Activated CD4-positive, alpha-beta T cell treated with anti-CD3 and anti-CD28 coated beads, Interleukin-2, amount 50 U/mL, for 1 hour (primary cell): ENCODE measurements around the gene NFIX.

Experiments
- DNase-seq: peaks from one replicate; pipeline ENCODE4 v3.0.0-alpha.2; 2020

The NFIX gene

DNA sequence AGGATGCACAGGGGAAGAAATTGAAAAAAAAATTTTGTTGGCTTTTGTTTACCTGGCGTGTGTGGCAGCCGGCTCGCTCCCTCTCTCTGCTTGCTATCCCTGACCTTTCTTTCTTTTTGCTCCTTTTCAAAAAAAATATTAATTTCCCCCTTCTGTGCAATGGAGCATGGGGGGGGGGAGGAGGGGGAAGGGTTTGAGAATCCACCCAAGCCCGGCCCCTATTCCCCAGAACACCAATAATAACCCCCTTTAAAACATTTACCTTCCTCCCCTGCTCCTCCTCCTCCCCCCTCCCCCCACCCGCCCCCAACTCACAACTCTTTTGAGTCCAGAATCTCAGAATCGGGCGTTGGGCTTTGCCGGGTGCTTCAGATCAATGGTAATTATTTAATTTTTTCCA, 28.4 kb downstream of the NFIX start:
- DNase-seq: no peak

DNA sequence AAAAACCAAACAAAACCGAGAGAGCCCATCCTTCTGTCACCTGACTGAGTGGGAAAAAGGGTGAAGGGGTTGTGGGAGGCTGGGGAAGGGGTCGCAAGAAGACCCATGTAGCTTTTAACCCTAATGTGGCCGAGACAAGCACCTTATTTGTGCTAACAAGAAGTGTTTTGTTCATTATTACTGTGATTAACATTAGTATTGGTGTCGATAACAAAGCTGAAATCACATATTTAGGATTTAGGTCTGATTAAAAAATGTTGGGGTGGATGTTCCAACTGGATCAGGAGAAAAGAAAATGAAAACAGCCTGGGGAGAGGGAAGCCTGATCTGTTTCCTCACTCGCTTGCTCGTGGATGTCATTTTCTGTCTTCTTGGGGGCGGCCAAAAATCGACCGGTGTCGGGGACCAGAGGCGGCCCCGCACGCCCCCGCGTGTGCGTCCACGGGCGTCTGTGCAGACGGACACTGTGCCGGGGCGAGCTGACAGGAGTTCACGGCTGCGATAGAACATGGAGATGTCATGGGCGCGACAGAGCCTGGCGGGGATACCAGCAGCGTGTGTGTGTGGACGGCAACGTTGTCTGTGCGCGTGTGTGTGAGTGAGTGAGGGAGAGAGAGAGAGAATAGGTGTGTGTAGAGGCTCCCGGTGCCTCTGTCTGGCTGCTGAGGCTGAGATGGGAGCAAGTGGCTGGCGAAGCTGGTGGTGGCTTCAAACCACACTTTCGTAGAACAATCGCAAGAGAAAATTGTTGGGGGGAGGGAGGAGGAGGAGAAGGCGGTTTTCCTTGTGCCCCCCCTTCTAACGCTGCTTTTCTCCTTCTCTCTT, 29.1 kb downstream of the NFIX start:
- no peak for DNase-seq

DNA sequence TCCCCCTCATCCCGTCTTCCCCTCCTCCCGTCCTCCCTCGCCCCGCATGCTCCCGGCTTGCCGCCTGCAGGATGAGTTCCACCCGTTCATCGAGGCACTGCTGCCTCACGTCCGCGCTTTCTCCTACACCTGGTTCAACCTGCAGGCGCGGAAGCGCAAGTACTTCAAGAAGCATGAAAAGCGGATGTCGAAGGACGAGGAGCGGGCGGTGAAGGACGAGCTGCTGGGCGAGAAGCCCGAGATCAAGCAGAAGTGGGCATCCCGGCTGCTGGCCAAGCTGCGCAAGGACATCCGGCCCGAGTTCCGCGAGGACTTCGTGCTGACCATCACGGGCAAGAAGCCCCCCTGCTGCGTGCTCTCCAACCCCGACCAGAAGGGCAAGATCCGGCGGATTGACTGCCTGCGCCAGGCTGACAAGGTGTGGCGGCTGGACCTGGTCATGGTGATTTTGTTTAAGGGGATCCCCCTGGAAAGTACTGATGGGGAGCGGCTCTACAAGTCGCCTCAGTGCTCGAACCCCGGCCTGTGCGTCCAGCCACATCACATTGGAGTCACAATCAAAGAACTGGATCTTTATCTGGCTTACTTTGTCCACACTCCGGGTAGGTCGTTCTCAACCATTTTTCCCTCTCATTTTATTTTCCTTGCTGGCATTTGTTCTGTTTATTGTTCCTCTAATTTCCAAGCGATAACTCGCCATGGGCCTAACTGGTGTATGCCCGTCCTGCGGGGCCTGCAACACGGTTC, 29.8 kb downstream of the NFIX start:
- DNase-seq: no peak

DNA sequence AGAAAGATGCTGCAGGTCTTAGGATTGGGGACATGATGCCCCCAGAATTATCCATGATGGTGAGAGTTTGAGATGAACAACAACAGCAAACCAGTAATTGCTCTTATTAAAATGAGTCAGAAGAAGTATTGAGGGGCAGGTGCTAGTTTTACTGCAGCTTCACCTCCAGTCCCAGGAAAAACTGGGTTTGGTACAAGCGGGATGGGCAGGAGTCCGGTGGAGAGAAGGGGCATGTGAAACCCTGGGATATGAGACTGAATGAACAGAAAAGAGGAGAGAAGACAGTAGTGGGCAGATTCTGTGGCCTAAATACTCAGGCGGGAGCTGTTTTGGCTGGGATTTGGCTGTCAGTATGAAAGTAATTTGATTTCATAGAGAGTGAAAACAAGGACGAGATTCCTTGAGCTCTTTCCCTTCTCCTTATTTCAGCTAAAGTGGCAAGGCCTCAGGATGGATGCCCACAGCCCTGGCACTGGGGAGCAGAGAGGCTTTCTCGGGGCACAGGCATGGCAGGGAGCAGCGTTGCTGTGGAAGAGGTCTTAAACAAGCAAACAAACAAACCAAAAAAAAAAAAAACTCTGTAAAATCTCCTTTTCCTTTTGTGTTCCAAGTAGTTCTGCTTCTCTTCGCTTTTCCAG, 30.7 kb downstream of the NFIX start:
- no peak for DNase-seq

DNA sequence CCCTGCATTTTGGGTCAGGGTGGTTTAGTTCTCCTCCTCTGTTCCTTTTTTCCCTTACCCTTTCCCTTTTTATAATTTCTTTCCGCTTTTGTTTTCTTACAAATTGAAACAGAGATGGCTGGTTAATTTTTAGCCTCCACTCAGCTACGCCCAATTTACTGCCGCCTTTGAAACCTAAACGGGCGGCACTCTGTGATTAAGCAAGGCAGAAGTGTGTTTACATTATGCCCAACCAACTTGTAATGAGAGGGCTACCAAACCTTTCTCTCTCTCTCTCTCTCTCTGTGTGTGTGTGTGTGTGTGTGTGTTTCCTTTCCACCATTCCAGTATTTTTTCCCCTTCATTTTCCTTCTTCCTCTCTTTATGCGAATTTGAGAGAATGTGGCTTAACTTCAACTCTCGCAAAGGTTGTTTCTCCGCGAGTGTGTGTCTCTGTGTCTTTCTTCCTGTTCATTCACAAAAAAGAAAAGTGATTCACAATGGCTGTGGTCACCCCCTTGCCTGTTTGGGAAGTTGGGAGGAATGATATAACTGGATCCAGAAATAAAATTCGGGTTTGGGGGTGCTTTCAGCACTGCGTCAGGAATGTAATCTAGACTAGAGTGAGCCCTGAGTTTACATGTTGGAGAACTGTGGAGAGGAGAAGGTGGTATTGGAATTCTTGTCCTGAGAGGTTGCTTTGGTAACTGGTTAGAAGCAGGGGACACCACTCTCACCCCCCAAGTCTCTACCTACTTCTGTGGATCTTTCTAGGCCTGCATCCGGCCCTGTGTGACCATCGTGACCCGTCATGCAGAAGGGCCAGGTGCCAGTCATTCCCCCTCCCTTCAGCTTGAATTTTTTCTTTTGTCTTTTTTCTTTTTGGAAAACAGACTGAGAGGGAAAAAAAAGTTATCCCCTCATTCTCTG, 31.4 kb downstream of the NFIX start:
- DNase-seq: no peak

DNA sequence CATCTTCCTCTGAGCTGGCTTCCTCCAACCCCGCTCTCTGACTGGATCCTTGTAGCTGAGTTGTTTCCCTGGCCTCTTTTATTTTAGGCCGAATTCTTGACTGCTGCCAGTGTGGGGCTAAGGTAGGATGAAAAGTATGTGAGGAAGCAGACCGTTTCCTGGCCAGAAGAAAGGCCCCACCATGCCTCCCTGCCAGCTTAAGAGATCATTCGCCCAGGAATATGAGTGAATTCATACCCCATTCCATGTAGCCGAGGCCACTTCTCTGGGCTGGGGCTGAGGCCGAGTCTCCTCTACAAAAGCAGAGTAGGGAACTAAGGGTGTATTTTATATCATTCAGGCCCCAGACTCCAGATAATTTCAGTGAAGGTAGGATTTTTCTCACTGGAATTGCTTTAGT, 32.3 kb downstream of the NFIX start:
- DNase-seq: no peak

DNA sequence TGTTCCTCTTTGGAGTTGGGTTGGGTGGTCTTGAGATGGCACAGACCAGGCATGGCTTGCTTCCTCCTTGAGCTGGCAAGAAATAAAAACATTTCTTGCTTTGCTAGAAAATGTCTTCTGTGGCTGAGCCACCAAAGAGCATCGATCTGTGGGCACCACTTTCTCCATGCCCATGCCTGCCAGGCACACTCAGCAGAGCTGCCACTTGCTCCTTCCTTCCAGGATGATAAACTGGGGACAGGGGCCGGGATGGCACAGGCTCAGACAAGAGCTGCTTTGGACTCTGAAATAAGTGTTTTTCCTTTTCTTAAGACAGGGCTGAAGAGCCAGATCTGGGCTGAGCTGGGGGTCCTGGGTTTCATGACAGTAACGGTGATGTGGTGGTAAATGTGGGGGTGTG, 32.8 kb downstream of the NFIX start:
- DNase-seq: no peak

DNA sequence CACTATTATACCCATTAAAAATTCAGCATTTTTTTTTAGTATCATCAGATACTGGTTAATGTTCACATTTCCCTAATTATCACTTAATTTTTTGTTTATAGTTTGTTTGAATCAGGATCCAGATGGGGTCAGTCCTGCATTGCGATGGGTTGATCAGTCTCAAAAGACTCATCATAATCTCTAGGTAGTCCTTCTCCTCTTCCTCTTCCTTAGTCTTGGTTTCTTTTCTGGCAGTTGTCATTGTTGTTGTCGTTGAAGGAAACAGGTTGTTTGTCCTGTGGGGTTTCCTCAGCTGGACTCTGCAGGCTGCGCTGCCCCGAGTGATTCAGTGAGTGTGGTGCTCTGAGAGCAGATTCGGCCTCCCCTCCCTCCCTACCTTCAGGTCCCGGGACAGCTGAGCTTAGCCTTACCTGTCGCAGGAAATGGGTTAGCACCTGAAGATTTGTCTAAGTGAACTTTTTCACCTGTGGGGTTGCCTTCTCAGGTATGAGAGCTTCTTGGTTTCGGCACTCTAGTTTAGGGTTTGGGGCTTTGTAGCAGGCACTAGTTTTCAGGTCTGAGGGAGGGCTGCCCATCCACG, 34.1 kb downstream of the NFIX start:
- DNase-seq: no peak

DNA sequence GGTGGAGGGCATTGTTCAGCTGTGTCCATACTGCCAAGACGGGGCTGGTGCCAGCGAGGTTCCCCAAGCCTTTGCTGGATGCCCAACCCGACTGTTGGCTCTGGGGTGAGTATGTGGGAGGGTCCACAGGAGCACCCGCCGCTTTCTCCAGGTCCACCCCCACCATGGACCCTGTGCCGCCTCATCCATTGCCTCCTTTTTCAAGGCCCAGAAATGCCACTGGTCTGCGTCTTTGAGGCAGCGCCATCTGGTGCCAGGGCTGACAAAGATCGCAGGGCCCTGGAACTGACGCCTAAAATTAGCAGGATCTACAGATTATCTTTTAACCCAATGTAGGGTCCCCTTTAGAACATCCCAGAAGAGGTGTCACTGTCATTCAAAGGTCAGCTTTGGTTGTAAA, 34.6 kb downstream of the NFIX start:
- no peak for DNase-seq

DNA sequence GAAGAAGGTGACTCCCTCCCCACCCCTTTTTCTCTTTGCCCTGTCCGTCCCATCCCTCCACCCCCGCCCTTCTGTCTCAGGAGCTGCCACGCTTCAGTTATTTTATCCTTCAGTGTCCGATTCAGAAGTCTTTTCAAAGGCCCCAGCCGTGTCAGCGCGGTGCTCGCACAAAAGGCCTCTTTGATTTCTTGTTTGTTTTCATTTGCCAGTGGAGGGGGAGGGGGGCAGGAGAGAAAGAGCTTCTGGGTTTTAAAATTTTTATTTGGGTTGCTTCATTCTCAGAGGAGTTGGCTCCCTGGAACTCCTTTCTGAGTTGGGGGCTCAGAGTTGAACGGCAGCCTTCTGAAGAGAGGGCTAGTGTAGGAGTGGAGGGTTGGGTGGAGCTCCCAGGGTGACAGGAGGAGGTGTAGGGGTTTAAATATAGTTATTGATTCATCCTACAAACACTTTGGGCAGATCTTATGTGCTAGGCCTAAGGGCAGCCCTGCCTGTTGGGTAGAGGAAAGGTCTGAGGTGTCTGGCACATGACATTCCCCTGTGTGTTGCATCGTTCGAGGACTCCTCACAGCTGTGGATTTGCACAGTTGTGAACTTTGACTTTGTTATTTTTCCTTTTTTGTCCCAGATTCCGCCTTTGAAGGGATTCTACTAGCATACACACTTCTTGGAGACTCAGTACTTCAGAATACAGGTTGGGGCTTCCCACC, 36.8 kb downstream of the NFIX start:
- no peak for DNase-seq

DNA sequence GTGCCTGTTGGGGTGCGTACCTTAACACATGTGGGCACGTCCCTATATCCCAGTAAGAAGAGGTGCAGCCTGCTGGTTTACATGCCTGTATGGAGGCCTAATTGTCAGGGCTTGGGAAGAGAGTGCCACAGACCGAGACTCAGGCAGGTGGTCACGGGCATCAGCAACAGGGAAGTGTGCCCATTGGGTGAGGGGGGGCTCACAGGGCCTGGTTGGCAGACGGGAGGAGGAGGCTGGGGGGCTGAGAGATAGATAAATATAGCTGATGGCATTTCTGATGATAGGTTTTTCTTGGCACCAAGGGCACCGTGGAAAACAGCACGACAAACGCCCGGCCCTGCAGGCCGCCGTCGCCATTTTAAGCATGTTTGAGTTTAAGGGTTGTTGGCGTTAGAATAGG, 37.6 kb downstream of the NFIX start:
- DNase-seq: no peak

DNA sequence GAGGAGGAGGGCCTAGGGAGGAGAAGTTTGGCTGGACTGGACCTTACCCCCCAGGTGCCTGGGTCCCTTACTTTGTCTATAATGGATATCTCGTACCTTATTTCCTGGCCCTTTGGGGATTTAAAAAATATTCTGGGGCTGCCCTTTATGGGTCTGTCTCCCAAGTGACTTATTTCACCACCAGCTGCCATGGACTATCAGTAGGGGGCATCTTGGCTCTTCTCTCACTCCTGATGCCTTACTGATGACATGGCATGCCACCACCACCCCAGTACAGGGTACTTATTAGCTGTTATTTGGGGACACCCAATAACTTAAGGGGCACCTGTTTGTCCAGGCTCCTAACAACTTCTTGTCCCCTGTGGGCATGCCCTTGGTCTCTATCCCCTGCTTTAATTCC, 38.0 kb downstream of the NFIX start:
- no peak for DNase-seq

DNA sequence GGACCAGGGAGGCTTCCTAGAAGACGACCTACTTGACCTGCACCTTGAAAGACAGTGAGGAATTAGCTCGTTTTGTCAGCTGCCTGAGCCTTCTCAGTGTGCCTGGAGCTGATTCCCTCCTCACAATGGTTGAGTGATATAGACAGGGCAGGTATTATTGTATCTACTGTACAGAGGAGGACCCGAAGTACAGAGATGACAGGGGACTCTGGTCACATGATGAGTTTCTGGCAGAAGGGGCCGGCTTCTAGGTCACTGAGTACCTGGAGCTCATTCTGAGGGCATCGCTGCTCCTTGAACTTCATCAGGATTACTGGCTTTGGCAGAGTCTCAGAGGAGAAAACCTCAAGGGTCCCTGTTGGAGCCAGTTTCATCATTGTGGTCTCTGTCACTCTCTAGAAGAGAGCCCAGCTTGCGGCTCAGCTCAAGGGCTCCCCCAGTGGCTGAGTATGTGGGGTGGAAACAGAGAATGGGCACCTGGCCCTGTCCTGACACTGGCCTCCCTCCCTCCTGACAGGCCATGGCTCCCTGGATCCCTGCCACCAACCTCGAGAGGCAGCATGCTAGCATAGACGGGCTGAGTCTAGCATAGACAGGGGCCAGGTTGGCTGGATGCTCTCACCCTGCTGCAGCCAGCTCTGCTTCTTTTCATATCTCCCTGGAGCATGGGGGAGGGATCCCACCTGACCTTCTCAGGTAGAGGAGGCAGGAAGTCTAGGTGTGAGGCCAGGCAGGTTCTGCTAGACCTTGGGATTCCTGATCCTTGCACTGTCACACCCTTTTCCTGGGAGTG, 38.7 kb downstream of the NFIX start:
- DNase-seq: peak; percentile 38

DNA sequence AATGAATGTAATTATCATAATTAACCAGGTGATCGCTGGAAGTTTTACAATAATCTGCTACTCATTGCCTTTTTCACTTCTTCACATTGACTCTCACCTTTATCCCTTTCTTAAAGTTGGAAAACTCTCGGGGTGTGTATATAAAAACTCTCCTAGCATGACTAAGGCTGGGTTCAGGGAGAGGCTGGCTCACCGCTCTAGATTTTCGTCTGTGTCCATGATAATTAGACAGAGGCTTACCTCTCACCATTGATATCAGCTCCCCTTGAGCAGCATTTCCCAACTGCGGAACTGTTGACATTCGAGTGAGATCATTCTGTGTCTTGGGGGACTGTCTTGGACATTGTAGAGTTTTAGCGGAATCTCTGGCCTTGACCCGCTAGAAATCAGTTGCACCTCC, 39.4 kb downstream of the NFIX start:
- no peak for DNase-seq

DNA sequence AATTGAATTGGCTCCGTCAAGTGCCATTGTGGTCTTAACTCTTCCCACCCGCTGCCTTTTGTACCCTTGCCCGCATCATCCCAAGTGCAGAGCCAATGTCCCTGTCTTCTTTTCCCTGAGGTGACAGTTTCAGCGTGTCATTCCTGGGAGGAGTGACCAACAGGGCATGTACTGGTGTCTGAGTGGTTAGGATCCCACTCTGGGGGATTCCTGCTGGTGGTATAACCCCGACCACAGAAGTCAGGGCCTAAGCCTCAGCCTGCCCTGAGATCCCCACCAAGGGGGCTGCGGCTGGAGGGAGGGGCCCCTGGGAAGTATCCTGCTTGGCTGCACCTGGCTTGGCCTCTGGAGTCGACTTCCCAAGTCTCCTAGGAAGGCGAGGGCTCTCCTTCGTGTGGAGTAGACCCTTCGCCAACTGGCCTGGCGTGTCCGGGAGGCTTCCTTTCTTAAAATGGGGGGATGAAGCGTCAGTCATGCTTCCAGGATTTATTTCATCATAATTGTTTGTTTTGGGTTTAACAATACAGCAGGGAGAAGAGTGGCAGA, 40.6 kb downstream of the NFIX start:
- DNase-seq: no peak

DNA sequence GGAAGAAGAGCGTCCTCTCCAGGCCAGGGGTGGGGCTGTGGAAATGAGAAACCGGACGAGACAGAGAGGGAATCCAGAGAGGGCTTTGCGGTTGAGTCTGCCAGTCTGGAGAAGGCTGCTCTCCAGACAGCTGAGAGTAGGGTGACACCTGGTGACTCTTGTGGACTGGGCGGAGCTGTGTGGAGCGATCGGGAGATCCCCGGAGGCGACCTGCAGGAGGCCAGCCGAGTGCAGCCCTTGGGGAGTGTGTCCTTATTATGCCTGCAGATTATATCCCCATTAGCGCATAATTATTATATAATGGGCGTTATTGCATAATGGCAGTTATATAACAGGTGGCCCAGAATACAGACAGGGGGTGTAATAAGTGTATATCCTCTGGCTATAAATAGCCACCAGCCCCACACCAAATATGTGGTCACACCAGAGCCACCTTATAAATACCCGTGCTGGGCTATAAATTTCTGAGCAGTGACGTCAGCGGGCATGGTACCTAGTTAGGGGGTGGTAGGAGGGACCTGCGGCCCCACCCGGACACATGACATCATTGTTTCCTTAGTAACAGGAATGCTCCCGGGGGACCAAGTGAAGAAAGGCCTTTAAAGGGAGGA, 41.2 kb downstream of the NFIX start:
- DNase-seq: no peak

DNA sequence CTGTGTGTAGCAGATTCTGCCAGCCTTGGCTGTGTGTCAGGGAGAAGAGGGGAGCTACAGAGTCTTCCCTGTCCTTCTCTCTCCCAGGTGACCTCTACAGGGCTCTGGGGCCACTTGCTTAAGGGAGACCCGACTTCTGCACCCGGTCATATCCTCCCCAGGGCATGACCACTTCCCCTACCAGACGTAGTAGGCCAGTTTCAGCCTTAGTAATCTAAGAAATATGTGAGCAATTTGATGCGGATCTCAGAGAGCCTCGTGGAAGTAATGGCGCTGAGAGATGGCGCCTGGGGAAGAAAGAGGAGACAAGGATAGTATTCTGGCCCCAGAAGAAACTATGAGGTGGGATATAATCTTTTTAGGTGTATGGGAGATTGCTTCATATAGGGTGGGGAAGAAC, 41.9 kb downstream of the NFIX start:
- no peak for DNase-seq

DNA sequence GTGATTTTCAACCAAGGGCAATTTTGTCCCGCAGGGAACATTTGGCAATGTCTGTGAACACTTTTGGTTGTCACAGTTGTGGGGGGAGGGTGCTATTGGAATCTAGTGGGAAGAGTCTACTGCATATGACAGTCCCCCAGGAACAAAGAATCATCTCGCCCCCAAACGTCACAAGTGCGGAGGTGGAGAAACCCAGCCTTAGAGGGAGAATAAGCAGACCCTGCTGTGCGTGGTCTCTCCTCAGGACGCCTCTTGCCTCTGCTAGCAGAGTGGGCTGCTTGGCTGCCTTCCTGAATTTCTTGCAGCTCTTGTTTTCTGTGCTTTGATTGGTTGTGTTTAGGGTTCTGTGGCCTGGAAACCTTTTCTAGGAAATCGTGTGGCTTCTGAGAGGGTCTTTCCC, 42.5 kb downstream of the NFIX start:
- no peak for DNase-seq

DNA sequence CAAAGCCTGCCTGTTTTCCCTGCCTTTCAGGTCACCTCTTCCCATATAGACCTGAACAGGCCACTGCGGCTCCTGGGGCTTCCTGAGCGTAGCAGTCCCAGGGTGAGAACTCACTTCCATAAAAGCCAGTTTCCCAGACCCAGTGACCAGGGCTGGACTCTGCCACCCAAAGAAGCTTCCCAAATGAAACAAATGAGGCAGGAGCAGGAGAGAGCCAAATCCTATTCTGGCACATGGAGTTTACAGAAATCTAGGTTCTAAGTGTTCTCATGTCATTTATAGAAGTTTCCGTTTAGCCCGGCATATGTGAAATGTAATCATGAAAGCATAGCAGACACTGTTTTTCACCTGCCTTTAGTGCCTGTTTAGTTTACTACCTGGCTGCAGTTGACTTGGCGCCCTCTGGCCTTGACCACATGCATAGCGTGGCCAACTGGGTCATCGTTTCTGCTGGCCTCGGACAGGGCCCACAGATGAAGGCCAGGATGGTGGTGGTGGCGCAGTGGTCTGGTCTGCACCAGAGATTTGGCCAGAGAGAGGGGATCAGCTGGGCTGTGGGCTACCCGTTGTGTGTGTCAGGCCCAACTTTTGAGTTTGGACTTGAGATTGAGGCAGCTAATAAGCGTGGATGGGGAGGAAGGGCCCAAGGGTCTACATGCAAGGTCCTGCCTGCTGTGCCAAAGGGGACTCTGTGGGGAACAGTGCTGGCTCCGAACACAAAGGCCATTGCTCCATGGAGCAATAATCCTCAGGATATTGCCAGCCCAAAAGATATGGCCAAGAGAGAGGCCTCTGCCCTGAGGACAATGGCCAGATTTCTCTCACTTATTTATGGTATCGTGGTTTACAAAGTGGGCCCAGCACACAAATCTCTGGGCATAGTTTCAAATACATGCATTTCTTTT, 43.3 kb downstream of the NFIX start:
- DNase-seq: no peak
